GM10847 (cell line): Measurements from ENCODE around the gene LGALSL.

Source experiments
- POLR2A ChIP-seq: IDR thresholded peaks from 2 replicates; pipeline ENCODE4 v1.6.1; 2011; ENCODE audit not compliant: insufficient read length; ENCODE audit errors: extremely low read depth

The LGALSL gene

GRCh38 chr2:64453770-64454385 is at the start of gene LGALSL:
Gene LGALSL (plus strand): TSS chr2:64454162. CDS start chr2:64454546, 384 bp downstream.
- peak; percentile 9 for TF ChIP-seq POLR2A

DNA sequence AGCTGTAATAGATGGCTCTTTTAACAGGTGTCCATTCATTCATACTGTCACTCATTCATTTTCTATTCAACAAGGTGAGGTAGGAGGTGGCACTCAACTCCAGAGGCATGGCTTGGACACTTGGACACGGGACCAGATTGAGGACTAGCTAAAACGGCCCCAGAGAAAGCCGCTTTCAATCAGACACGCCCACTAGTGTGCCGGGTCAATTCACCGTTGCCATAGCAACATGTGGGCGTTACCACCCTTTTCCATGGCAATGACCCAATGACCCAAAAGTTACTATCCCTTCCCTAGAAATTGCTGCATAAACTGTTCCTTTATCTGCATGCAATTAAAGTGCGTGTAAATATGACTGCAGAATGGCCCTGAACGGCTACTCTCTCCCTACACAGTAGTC is 49.2 kb upstream of the LGALSL start:
- no peak for TF ChIP-seq POLR2A

GRCh38 chr2:64405581-64406406 is 48.2 kb upstream of the LGALSL start:
- no peak for TF ChIP-seq POLR2A

GRCh38 chr2:64406407-64406774 is 47.6 kb upstream of the LGALSL start:
- TF ChIP-seq POLR2A: no peak

DNA sequence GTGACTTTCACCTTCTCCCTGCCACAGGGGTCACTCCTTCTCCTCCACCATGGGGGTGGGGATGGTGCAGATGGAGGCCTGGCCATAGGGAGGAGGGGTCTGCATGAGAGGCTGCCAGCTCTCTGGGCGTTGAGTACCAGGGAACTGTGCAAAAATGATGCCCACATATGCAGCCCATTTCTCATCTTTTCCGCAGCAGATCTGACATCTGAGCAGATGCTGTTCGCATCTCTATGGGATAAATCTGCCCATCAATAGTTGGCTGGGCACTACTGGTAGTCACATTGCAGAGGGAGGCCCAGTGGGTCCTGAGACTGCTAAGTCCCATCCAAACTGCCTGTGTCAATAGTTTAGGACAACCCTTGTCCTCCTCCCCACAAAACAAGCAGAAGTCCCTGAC is 45.9 kb upstream of the LGALSL start:
- TF ChIP-seq POLR2A: no peak

DNA sequence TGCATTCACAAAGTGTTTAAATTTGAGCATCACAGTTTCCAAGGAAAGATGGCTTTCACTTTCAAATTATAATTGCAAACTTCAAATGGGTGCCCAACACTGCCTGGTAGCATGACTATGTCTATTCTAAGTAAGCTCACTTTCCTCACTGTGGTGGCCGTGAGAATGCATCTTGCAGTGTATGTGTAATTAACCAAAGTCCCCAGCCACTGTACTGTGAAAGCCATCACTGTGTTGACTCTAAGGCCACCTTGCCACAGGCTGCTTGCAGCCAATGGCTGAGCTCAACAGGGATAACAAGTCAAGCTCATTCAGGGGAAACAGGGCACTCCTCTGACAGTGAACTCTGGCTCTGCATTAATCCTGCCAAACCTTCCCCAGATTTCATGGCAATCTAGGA is 43.3 kb upstream of the LGALSL start:
- no peak for TF ChIP-seq POLR2A

GRCh38 chr2:64412671-64413070 is 41.3 kb upstream of the LGALSL start:
- TF ChIP-seq POLR2A: no peak

DNA sequence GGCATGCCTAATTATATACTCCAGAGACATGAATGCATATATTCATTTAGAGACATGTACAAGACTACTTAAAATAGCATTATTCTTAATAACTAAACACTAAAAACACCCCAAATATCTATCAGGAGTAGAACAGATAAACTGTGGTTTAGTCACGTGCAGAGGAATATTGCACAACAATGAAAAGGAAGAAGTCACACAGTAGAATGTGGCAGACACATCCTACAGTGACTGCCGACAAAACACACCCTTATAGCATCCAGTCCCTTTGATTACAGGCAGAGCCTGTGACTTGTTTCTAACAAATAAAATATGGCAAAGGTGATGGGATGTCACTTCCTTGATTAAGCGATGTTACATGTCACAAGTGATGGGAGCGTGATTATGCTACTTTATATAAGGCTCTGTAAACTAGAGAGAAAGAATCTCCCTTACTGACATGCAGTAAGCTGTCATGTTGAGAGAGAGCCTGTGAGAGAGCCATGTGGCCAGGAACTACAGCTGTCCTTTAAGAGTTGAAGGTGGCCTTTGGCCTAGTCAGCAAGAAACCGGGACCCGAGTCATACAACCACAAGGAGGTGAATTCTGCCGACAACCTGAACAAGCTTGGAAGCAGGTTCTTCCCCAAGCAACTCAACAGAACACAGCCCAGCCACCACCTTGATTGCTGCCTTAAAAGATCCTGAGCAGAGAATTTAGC is 39.1 kb upstream of the LGALSL start:
- TF ChIP-seq POLR2A: no peak

DNA sequence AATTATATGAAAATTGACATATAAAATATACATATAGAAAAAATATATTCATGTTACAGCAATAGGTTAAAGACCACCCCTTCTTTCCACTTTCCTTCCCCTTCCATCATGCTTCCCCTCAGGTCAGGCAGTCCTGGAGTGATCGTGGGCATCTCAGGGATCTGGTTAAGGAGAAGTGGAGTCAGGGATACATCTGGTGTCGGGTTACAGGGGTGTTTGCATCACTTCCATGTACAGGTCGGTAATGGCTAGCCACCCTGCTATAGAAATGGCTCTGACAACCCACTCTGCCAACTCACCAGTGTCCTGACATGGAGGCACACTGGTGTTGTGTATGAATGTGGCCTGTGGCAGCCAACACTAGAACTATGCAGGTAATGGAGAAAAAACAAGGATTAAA is 36.3 kb upstream of the LGALSL start:
- no peak for TF ChIP-seq POLR2A

DNA sequence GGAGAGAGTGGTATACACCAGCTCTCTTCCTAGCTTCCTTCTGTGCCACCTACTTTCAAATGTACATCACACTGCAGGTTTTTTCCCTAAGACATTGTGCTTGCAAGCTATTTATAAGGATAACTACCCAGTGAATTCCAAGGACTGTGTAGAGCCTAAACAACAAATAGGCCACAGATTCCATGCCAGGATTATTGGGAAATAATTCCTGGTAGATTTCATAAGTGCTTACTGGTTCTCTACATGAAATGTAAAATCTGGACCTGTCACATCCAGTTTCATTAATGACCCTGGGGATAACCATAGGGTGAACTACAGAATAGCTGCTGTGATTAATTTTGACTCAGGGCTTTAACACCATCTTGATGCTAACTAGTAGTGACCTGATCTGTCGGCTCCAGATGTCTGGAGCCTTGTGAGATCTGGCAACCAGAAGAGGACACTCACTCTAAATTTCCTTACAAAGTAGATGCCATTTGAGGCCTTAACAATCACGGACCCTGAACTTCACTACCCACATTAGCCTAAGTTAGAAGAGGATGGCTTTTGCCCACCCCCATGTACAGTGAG is 34.3 kb upstream of the LGALSL start:
- TF ChIP-seq POLR2A: no peak

DNA sequence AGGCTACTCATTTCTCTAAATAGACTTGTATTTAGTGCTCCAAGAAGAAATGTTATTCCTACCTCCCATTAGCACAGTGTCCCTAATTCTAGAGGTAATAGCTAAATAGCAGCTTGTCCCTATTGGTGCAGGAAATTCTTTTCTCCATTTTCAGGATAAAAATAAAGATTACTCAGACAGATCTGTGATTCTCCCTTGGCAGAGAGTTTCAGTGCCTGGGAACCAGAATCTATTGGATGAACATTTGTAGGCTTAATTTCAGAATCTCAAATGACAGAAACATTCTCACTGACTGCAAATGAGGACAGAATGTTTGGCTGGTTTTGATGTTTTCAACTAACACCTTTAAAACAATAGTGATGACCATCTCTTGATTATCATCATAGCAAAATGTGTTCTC is 33.3 kb upstream of the LGALSL start:
- TF ChIP-seq POLR2A: no peak

DNA sequence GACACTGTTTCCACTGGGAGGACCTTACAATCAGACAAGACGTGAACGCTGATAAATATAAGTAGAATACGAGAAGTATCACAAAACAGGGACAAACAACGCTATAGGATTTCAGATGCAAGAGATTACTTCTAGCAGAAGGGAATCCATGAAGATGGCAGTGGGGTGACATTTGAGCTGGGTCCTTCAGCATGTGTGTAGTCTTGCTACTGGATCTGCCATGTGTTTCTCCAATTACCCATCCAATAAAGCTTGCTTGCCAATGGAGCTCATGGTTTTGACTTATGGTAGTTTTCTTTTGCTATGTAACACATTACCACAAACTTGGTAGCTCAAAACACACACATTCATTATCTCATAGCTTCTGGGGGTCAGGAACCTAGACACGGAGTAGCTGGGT is 32.8 kb upstream of the LGALSL start:
- TF ChIP-seq POLR2A: no peak

DNA sequence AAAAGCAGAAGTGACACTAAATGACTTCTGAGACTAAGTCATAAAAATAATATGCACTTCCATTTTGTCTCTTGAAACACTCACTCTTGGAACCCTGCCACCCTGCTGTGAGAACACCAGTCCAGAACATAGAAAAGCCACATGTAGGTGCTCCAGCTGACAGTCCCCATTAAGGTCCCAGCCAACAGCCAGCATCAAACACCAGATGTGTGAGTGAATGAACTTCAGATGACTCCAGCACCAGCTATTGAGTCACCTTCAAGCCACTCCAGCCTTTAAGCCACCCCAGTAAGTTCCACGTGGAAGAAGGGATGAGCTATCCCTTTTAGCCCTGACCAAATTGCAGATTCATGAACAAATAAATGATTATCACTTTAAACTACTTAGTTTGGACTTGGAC is 31.5 kb upstream of the LGALSL start:
- TF ChIP-seq POLR2A: no peak

GRCh38 chr2:64423303-64423702 is 30.7 kb upstream of the LGALSL start:
- TF ChIP-seq POLR2A: no peak

GRCh38 chr2:64424416-64424987 is 29.5 kb upstream of the LGALSL start:
- no peak for TF ChIP-seq POLR2A
